ENCODE results near the gene BBS9.

BBS9 gene

DNA sequence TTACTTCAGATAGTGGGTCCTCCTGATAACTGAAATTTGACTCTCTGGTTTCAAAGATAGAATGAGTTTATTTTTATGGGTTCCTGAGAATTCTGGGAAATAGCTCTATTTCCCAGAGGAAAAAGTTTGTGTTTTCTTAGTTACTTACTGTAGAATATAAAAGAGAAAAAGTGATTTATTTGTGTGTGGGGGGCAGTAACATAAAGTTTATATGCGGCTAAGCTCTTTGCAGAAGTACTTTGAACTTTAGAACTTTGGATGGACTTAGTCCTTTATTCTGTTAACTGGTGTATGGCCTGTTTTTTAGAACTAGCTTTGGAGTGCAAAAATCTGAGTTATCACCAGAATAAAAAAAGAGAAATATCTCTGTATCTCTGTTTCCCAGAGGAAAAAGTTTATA is 157.1 kb downstream of the BBS9 start:
- no peak overlapping the region for H2AFZ ChIP-seq (ENCODE audit: low read depth, low read length)
- H3K9me3 ChIP-seq (ENCODE audit: insufficient read depth, low read length) = no peaks in the 10 kb centered on the region

DNA sequence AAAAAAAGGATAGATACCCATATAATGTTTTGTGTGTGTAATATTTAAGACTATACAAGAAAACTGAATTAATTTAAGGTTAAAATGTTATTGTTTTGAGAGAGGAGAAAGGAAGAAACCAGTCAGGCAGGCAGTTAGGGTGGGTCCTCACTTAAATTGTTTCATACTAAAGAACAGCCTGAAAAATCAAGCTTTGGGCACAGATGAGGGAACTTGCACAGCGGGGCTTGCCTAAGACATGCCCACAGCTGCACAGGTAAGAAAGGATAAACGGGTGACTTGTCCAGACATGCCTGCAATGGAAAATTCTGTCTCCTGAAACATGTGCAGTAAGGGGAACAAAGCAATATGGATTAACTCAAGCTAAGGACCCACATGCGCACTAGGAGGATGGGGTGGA is 158.4 kb downstream of the BBS9 start:
- no peaks in the 10 kb centered on the region for H3K79me2 ChIP-seq (ENCODE audit: low read length)
- TF ChIP-seq, protein P1, sequence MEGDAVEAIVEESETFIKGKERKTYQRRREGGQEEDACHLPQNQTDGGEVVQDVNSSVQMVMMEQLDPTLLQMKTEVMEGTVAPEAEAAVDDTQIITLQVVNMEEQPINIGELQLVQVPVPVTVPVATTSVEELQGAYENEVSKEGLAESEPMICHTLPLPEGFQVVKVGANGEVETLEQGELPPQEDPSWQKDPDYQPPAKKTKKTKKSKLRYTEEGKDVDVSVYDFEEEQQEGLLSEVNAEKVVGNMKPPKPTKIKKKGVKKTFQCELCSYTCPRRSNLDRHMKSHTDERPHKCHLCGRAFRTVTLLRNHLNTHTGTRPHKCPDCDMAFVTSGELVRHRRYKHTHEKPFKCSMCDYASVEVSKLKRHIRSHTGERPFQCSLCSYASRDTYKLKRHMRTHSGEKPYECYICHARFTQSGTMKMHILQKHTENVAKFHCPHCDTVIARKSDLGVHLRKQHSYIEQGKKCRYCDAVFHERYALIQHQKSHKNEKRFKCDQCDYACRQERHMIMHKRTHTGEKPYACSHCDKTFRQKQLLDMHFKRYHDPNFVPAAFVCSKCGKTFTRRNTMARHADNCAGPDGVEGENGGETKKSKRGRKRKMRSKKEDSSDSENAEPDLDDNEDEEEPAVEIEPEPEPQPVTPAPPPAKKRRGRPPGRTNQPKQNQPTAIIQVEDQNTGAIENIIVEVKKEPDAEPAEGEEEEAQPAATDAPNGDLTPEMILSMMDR (IDR thresholded peaks at IDR 0.05; ENCODE audit: low read depth, low read length) = no peak
- H3K4me2 ChIP-seq (ENCODE audit: low read length) = no peak overlapping the region
- no peaks in the 10 kb centered on the region for H3K9me3 ChIP-seq (ENCODE audit: insufficient read depth, low read length)
- H3K9ac ChIP-seq (ENCODE audit: low read length) = no peak overlapping the region
- H3K4me1 ChIP-seq (ENCODE audit: low read length) = no peaks in the 10 kb centered on the region
- H2AFZ ChIP-seq (ENCODE audit: low read depth, low read length) = no peak overlapping the region
- no peaks in the 10 kb centered on the region for H4K20me1 ChIP-seq (ENCODE audit: insufficient read depth, low read length)
- no peaks in the 10 kb centered on the region for H3K36me3 ChIP-seq (replicated peaks; ENCODE audit: low read depth, low read length)
- no peaks in the 10 kb centered on the region for H3K27me3 ChIP-seq (ENCODE audit: low read depth, low read length)
- H3K4me3 ChIP-seq (ENCODE audit: low read length) = no peak overlapping the region
- H3K27ac ChIP-seq (ENCODE audit: low read length) = no peak overlapping the region

More for the DNA sequence above, 157.1 kb downstream of the BBS9 start:
- no peaks in the 10 kb centered on the region for H4K20me1 ChIP-seq (ENCODE audit: insufficient read depth, low read length)
- no peak overlapping the region for H3K4me3 ChIP-seq (ENCODE audit: low read length)
- no peaks in the 10 kb centered on the region for H3K4me1 ChIP-seq (ENCODE audit: low read length)
- H3K9ac ChIP-seq (ENCODE audit: low read length) = no peak overlapping the region
- H3K27ac ChIP-seq (ENCODE audit: low read length) = no peak overlapping the region
- no peaks in the 10 kb centered on the region for H3K27me3 ChIP-seq (ENCODE audit: low read depth, low read length)
- H3K4me2 ChIP-seq (ENCODE audit: low read length) = no peak overlapping the region
- TF ChIP-seq EZH2phosphoT487 (IDR thresholded peaks at IDR 0.05; ENCODE audit: low read depth) = no peak
- TF ChIP-seq, protein P1 (IDR thresholded peaks at IDR 0.05; ENCODE audit: low read depth, low read length) = no peak
- no peaks in the 10 kb centered on the region for H3K36me3 ChIP-seq (replicated peaks; ENCODE audit: low read depth, low read length)
- no peaks in the 10 kb centered on the region for H3K79me2 ChIP-seq (ENCODE audit: low read length)

DNA sequence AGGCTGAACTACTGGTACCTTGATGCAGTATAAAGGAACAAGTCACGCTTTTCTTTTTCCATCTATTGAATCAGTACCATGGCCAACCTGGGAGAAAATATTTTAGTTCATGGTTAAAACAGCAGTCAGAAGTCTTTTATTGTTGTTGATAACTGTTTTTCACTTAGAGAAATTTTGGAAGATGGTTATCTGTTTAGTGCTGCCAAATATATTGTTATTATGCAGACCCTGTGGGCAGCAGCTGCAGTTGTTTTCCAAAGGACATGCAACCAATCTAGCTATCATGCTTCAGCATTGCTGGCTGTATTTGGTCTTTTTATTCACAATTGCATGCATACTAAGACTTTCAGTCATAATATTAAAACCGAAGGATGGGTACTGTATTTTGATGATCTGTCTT is 169.5 kb downstream of the BBS9 start:
- no peaks in the 10 kb centered on the region for H3K9me3 ChIP-seq (ENCODE audit: insufficient read depth, low read length)
- no peak overlapping the region for H3K9ac ChIP-seq (ENCODE audit: low read length)
- H3K36me3 ChIP-seq (replicated peaks; ENCODE audit: low read depth, low read length) = no peaks in the 10 kb centered on the region
- TF ChIP-seq, protein P1 (IDR thresholded peaks at IDR 0.05; ENCODE audit: low read depth, low read length) = no peak
- no peak for TF ChIP-seq EZH2phosphoT487 (IDR thresholded peaks at IDR 0.05; ENCODE audit: low read depth)
- H3K4me2 ChIP-seq (ENCODE audit: low read length) = no peak overlapping the region
- no peaks in the 10 kb centered on the region for H3K27me3 ChIP-seq (ENCODE audit: low read depth, low read length)
- no peak overlapping the region for H3K27ac ChIP-seq (ENCODE audit: low read length)
- no peaks in the 10 kb centered on the region for H4K20me1 ChIP-seq (ENCODE audit: insufficient read depth, low read length)
- H3K79me2 ChIP-seq (ENCODE audit: low read length) = no peaks in the 10 kb centered on the region
- no peaks in the 10 kb centered on the region for H3K4me1 ChIP-seq (ENCODE audit: low read length)
- no peak overlapping the region for H3K4me3 ChIP-seq (ENCODE audit: low read length)
- H2AFZ ChIP-seq (ENCODE audit: low read depth, low read length) = no peak overlapping the region

DNA sequence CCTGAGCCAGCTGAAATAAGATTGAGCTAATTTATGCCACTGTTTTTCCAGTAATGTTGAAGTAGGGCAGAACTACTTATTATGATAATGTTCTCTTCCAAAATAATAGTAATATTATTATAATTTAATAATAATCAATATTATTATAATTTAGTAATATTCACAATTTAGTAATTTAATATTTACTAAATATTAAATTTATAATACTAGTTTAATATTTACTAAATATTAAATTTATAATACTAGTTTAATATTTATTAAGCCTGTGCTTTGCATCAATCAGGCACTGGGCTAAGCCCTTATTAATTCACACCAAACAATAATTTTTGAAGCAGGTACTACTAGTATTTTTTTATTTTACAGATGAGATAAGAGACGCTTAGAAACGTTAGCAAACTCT is 170.1 kb downstream of the BBS9 start:
- Histone ChIP-seq H3K27me3 (ENCODE audit: low read depth, low read length) (no peaks in the 10 kb centered on the region), H3K4me1 (ENCODE audit: low read length) (no peaks in the 10 kb centered on the region), H3K4me2 (ENCODE audit: low read length) (no peak overlapping the region), H3K79me2 (ENCODE audit: low read length) (no peaks in the 10 kb centered on the region), H3K9me3 (ENCODE audit: insufficient read depth, low read length) (no peaks in the 10 kb centered on the region), H4K20me1 (ENCODE audit: insufficient read depth, low read length) (no peaks in the 10 kb centered on the region), H3K27ac (ENCODE audit: low read length) (no peak overlapping the region), H2AFZ (ENCODE audit: low read depth, low read length) (no peak overlapping the region), H3K36me3 (replicated peaks; ENCODE audit: low read depth, low read length) (no peaks in the 10 kb centered on the region), H3K4me3 (ENCODE audit: low read length) (no peak overlapping the region), H3K9ac (ENCODE audit: low read length) (no peak overlapping the region)
- TF ChIP-seq EZH2phosphoT487 (IDR thresholded peaks at IDR 0.05; ENCODE audit: low read depth) = no peak
- TF ChIP-seq, protein P1 (IDR thresholded peaks at IDR 0.05; ENCODE audit: low read depth, low read length) = no peak

Measured in OCI-LY3 (cell line).